Measurements from ENCODE around the gene BRD9. TPM values are rescaled to one million over a fixed set of nuclear protein-coding genes. Genes with fewer than 3 reads are reported as not detected.

BRD9 gene
- total and polyA plus RNA-seq, 2 experiments from 2014 or later: 17.8 to 20.3 TPM

DNA sequence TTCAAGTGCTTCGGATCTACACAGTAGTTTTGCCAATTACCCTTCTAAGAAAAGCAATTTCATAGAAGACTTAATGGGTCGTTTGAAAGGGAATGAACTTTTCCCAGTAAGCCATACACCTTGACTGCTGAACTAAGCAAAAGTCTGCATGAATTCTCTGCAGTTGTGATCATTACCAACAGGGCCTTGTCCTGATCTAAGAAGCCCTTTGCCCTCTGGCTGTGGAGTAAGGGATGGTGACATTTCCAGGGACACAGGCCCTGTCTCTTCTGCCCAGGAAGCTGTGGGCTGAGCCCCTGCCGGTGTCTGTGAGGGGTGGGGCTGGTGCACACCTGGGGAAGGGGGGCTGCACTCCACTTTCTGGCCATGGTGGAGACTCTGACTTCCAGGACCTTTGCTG lies 72.4 kb downstream of the BRD9 start:
- Histone ChIP-seq H3K4me2 (no peak overlapping the region), H3K27ac (no peak overlapping the region), H3K27me3 (no peaks in the 10 kb centered on the region), H3K79me2 (no peaks in the 10 kb centered on the region), H4K20me1 (ENCODE audit: insufficient read depth, poor library complexity, severe bottlenecking) (no peaks in the 10 kb centered on the region), H3K9me3 (ENCODE audit: low read depth) (no peaks in the 10 kb centered on the region), H2AFZ (no peak overlapping the region), H3K36me3 (replicated peaks; ENCODE audit: insufficient read depth, low read depth) (no peaks in the 10 kb centered on the region), H3K4me1 (ENCODE audit: insufficient read depth) (no peaks in the 10 kb centered on the region), H3K9me2 (replicated peaks; ENCODE audit: insufficient read depth) (no peaks in the 10 kb centered on the region), H3K4me3 (no peak overlapping the region)
- 82% methylated on average over 3 of the region's 3 CpGs for WGBS (ENCODE audit: low lambda C conversion rate, missing lambda C conversion rate)
- TF ChIP-seq EZH2 (IDR thresholded peaks at IDR 0.05; ENCODE audit: borderline replicate concordance): no peak
- TF ChIP-seq, protein P1, sequence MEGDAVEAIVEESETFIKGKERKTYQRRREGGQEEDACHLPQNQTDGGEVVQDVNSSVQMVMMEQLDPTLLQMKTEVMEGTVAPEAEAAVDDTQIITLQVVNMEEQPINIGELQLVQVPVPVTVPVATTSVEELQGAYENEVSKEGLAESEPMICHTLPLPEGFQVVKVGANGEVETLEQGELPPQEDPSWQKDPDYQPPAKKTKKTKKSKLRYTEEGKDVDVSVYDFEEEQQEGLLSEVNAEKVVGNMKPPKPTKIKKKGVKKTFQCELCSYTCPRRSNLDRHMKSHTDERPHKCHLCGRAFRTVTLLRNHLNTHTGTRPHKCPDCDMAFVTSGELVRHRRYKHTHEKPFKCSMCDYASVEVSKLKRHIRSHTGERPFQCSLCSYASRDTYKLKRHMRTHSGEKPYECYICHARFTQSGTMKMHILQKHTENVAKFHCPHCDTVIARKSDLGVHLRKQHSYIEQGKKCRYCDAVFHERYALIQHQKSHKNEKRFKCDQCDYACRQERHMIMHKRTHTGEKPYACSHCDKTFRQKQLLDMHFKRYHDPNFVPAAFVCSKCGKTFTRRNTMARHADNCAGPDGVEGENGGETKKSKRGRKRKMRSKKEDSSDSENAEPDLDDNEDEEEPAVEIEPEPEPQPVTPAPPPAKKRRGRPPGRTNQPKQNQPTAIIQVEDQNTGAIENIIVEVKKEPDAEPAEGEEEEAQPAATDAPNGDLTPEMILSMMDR (IDR thresholded peaks at IDR 0.05; ENCODE audit: poor library complexity): no peak
- TF ChIP-seq EZH2phosphoT487 (IDR thresholded peaks at IDR 0.05; ENCODE audit: low read depth, severe bottlenecking, unreplicated experiment): no peak
- no peak for DNase-seq (ENCODE audit: low spot score)

DNA sequence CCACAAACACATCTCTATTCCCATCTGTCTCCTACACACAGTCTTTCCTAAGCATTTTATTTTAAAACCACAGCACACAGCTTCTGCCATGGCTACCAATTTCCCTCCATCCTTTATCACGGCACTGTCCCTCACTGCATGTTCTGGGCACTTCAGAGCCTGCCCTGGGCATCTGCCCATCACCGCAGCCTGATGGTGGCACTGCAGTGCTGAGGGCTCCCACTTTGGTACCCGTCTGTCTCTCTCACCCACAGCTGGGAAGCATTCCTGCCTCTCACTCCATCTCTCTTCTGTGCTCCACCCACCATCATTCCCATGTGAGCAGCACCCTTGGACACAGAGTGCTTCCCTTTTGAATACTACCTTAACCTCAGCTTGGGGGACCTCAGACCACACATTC lies 73.5 kb downstream of the BRD9 start:
- no peaks in the 10 kb centered on the region for H3K9me3 ChIP-seq (ENCODE audit: low read depth)
- H3K9me2 ChIP-seq (replicated peaks; ENCODE audit: insufficient read depth): no peaks in the 10 kb centered on the region
- H3K4me1 ChIP-seq (ENCODE audit: insufficient read depth): no peaks in the 10 kb centered on the region
- H3K79me2 ChIP-seq: no peaks in the 10 kb centered on the region
- H3K27ac ChIP-seq: no peak overlapping the region
- H3K27me3 ChIP-seq: no peaks in the 10 kb centered on the region
- H3K36me3 ChIP-seq (replicated peaks; ENCODE audit: insufficient read depth, low read depth): no peaks in the 10 kb centered on the region
- no peak overlapping the region for H2AFZ ChIP-seq
- TF ChIP-seq EZH2 (IDR thresholded peaks at IDR 0.05; ENCODE audit: borderline replicate concordance) (no peak), EZH2phosphoT487 (IDR thresholded peaks at IDR 0.05; ENCODE audit: low read depth, severe bottlenecking, unreplicated experiment) (no peak)
- TF ChIP-seq, protein P1 (IDR thresholded peaks at IDR 0.05; ENCODE audit: poor library complexity): no peak
- WGBS (ENCODE audit: low lambda C conversion rate, missing lambda C conversion rate): 89% methylated on average over 3 of the region's 3 CpGs
- H4K20me1 ChIP-seq (ENCODE audit: insufficient read depth, poor library complexity, severe bottlenecking): no peaks in the 10 kb centered on the region
- no peak overlapping the region for H3K4me2 ChIP-seq
- no peak for DNase-seq (ENCODE audit: low spot score)
- no peak overlapping the region for H3K4me3 ChIP-seq

DNA sequence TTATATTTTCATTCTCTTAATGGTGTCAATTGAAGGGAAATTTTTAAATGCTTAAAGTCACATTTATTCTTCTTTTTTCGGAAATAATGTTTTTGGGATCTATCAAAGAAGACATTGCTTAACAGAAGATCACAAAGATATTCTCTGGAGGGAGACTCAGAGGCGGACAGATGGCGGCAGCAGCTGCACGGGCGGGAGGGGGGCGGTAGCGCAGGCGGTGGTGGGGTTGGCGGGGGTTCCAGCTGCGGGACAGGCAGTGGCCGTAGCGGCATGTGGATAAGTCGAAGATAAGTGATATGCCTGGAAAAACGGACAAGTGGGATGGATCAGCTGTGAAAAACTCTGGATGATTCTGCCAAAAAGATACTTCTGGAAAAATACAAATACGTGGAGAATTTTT lies 76.4 kb downstream of the BRD9 start:
- Histone ChIP-seq H3K9me3 (ENCODE audit: low read depth) (no peaks in the 10 kb centered on the region), H3K27ac (no peak overlapping the region), H2AFZ (no peak overlapping the region), H3K36me3 (replicated peaks; ENCODE audit: insufficient read depth, low read depth) (no peaks in the 10 kb centered on the region), H3K79me2 (no peaks in the 10 kb centered on the region), H3K4me3 (no peak overlapping the region), H3K4me2 (no peak overlapping the region), H4K20me1 (ENCODE audit: insufficient read depth, poor library complexity, severe bottlenecking) (no peaks in the 10 kb centered on the region), H3K4me1 (ENCODE audit: insufficient read depth) (no peaks in the 10 kb centered on the region), H3K27me3 (no peaks in the 10 kb centered on the region), H3K9me2 (replicated peaks; ENCODE audit: insufficient read depth) (no peaks in the 10 kb centered on the region)
- no peak for DNase-seq (ENCODE audit: low spot score)
- TF ChIP-seq EZH2phosphoT487 (IDR thresholded peaks at IDR 0.05; ENCODE audit: low read depth, severe bottlenecking, unreplicated experiment): no peak
- TF ChIP-seq, protein P1 (IDR thresholded peaks at IDR 0.05; ENCODE audit: poor library complexity): no peak
- no peak for TF ChIP-seq EZH2 (IDR thresholded peaks at IDR 0.05; ENCODE audit: borderline replicate concordance)
- 93% methylated on average over 10 of the region's 15 CpGs for WGBS (ENCODE audit: low lambda C conversion rate, missing lambda C conversion rate)

DNA sequence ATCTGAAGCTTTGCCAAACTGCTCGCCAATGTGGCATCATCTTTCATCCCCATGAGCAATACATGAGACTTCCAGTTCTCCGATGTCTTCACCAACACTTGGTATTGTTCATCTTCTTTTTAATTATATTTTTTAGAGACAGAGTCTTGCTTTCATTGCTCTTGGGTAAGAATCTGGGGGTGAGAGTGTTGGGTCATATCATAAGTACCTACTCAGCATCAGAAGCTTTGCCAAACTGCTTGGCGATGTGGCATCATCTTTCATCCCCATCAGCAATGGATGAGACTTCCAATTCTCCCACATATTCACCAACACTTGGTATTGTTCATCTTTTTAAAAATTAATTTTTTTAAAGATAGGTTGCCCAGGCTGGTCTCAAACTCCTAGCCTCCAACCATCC lies 77.2 kb downstream of the BRD9 start:
- Histone ChIP-seq H3K4me1 (ENCODE audit: insufficient read depth) (no peaks in the 10 kb centered on the region), H2AFZ (no peak overlapping the region), H3K9me3 (ENCODE audit: low read depth) (no peaks in the 10 kb centered on the region), H4K20me1 (ENCODE audit: insufficient read depth, poor library complexity, severe bottlenecking) (no peaks in the 10 kb centered on the region), H3K9me2 (replicated peaks; ENCODE audit: insufficient read depth) (no peaks in the 10 kb centered on the region), H3K27ac (no peak overlapping the region), H3K4me3 (no peak overlapping the region), H3K27me3 (no peaks in the 10 kb centered on the region), H3K79me2 (no peaks in the 10 kb centered on the region), H3K36me3 (replicated peaks; ENCODE audit: insufficient read depth, low read depth) (no peaks in the 10 kb centered on the region), H3K4me2 (no peak overlapping the region)
- DNase-seq (ENCODE audit: low spot score): no peak
- 100% methylated on average over 3 of the region's 3 CpGs for WGBS (ENCODE audit: low lambda C conversion rate, missing lambda C conversion rate)
- TF ChIP-seq, protein P1 (IDR thresholded peaks at IDR 0.05; ENCODE audit: poor library complexity): no peak
- TF ChIP-seq EZH2phosphoT487 (IDR thresholded peaks at IDR 0.05; ENCODE audit: low read depth, severe bottlenecking, unreplicated experiment) (no peak), EZH2 (IDR thresholded peaks at IDR 0.05; ENCODE audit: borderline replicate concordance) (no peak)
